Ishikawa (cell line): Measurements from ENCODE around the gene AGFG2.

Source experiments
- CEBPB ChIP-seq: IDR thresholded peaks from 2 replicates; pipeline ENCODE4 v1.6.1; 2012
- CREB1 ChIP-seq: IDR thresholded peaks from 2 replicates; pipeline ENCODE4 v1.6.1; 2012; ENCODE audit warnings: low read depth
- EGR1 ChIP-seq: IDR thresholded peaks from 2 replicates; pipeline ENCODE4 v1.6.1; 2012
- EP300 ChIP-seq: IDR thresholded peaks from 2 replicates; pipeline ENCODE4 v1.6.1; 2012; ENCODE audit warnings: borderline replicate concordance
- FOXM1 ChIP-seq: IDR thresholded peaks from 2 replicates; pipeline ENCODE4 v1.6.1; 2012; ENCODE audit warnings: low read depth, borderline replicate concordance
- NFIC ChIP-seq: IDR thresholded peaks from 2 replicates; pipeline ENCODE4 v1.6.1; 2012
- RAD21 ChIP-seq: IDR thresholded peaks from 2 replicates; pipeline ENCODE4 v1.6.1; 2012; ENCODE audit warnings: low read depth
- TAF1 ChIP-seq: IDR thresholded peaks from 2 replicates; pipeline ENCODE4 v1.6.1; 2012; ENCODE audit warnings: low read depth, mild to moderate bottlenecking
- TCF12 ChIP-seq: IDR thresholded peaks from 2 replicates; pipeline ENCODE4 v1.6.1; 2012; ENCODE audit warnings: low read depth
- TEAD4 ChIP-seq: IDR thresholded peaks from 2 replicates; pipeline ENCODE4 v1.6.1; 2012
- YY1 ChIP-seq: IDR thresholded peaks from 2 replicates; pipeline ENCODE4 v1.6.1; 2012; ENCODE audit warnings: low read depth
- ZBTB7A ChIP-seq: IDR thresholded peaks from 2 replicates; pipeline ENCODE4 v1.6.1; 2012; ENCODE audit warnings: low read depth
- TF ChIP-seq, protein P1 (sequence below): IDR thresholded peaks from 2 replicates; pipeline ENCODE4 v1.6.1; 2012
- TF ChIP-seq, protein P2 (sequence below): IDR thresholded peaks from 2 replicates; pipeline ENCODE4 v1.6.1; 2012
- TF ChIP-seq, protein P3 (sequence below): IDR thresholded peaks from 2 replicates; pipeline ENCODE4 v1.6.1; 2012; ENCODE audit warnings: low read depth, mild to moderate bottlenecking

Gene AGFG2

DNA sequence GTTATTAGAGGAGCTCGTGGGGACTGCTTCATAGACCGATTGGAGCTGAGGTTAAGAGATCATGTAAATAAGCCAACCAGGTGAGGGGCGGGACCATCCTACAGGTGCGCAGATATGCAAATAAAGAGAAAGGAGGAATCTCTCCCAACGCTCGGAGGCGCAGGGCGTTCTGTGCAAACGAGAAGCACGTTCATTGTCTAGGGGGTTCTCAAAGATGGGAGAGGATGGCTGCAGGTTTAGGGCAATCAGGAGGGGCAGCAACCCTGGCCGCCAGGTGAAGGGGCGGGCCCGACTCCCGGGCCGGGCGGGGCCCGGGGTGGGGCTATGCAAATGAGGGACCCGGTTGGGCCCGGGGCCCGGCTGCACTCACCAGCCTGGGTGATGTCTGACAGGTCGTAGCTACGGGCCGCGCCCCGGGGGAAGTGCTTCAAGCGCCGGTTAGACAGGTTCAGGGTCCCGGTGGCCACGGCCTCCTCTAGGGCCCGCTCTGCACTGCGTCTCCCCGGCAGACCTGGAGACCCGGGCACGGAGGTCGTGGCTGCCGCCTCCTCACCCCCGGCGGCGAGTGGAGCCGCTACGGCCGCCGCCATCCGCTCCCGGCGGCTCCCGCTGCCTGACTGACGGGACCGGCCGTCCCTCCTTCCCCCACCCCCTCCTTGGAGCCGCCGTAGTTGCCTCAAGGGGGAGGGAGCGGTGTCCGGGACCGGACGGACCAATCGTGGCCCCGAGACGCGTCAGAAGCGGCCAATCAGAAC, 46.7 kb downstream of the AGFG2 start, which contains the start of gene LRCH4:
LRCH4 (minus strand) TSS at position 619 of the 755 bp plus-strand sequence; CDS start at position 590, 29 bp downstream.
- TF ChIP-seq TCF12 (peak; percentile 73; the same call in 1 of the 2 replicates), TEAD4 (no peak), CREB1 (no peak), ZBTB7A (peak; percentile 45; the same call in 1 of the 2 replicates), EGR1 (peak; percentile 41; the same call in 1 of the 2 replicates), NFIC (0 out of 2 replicates have a peak, but pooled peaks have one; percentile 9), RAD21 (no peak), FOXM1 (peak; percentile 72), YY1 (peak; percentile 71), EP300 (peak; percentile 47; the same call in 1 of the 2 replicates), CEBPB (0 out of 2 replicates have a peak, but pooled peaks have one; percentile 3), TAF1 (peak; percentile 95)
- TF ChIP-seq, protein P1, sequence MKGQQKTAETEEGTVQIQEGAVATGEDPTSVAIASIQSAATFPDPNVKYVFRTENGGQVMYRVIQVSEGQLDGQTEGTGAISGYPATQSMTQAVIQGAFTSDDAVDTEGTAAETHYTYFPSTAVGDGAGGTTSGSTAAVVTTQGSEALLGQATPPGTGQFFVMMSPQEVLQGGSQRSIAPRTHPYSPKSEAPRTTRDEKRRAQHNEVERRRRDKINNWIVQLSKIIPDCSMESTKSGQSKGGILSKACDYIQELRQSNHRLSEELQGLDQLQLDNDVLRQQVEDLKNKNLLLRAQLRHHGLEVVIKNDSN, result peak; percentile 44; the same call in 1 of the 2 replicates
- TF ChIP-seq, protein P2, sequence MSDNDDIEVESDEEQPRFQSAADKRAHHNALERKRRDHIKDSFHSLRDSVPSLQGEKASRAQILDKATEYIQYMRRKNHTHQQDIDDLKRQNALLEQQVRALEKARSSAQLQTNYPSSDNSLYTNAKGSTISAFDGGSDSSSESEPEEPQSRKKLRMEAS, result no peak; the same call in 1 of the 2 replicates
- TF ChIP-seq, protein P3, sequence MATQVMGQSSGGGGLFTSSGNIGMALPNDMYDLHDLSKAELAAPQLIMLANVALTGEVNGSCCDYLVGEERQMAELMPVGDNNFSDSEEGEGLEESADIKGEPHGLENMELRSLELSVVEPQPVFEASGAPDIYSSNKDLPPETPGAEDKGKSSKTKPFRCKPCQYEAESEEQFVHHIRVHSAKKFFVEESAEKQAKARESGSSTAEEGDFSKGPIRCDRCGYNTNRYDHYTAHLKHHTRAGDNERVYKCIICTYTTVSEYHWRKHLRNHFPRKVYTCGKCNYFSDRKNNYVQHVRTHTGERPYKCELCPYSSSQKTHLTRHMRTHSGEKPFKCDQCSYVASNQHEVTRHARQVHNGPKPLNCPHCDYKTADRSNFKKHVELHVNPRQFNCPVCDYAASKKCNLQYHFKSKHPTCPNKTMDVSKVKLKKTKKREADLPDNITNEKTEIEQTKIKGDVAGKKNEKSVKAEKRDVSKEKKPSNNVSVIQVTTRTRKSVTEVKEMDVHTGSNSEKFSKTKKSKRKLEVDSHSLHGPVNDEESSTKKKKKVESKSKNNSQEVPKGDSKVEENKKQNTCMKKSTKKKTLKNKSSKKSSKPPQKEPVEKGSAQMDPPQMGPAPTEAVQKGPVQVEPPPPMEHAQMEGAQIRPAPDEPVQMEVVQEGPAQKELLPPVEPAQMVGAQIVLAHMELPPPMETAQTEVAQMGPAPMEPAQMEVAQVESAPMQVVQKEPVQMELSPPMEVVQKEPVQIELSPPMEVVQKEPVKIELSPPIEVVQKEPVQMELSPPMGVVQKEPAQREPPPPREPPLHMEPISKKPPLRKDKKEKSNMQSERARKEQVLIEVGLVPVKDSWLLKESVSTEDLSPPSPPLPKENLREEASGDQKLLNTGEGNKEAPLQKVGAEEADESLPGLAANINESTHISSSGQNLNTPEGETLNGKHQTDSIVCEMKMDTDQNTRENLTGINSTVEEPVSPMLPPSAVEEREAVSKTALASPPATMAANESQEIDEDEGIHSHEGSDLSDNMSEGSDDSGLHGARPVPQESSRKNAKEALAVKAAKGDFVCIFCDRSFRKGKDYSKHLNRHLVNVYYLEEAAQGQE, result 0 out of 2 replicates have a peak, but pooled peaks have one; percentile 18

DNA sequence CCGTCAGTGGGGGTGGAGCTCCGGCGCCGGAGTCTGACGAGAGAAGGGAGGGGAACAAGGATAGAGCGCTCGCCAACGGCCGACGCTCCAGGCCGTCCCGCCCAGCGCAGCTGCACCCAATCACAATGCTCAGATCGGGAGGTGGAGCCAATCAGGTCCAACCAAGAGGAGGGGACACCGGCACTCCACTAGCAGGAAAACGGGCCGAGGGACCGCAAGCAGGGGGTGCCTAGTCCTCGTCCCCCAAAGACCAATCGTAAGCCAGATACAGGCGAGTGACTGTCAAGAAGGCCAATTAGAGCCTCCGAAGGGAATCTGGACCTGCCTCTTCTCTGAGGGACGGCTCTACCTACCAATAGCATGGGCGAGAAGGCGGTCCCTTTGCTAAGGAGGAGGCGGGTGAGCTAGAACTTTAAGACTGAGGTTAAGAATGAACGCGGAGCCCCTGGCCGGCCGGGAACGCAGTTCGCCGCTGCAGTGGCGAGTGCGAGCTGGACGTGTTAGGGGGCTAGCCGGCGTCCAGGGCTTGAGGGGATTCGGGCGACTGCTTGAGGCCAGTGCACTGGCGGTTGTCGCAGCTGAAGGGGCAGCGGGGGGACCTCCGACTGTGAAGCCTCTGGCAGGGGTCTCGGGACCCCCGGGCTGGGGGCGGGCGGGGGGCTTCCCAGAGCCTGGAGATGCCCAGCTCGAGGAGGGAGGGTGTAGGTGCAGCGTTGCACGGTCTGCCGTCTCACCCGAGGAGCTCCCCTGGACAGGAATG, 47.4 kb downstream of the AGFG2 start, which contains the start of gene FBXO24:
FBXO24 (plus strand) TSS at position 63 of the 760 bp plus-strand sequence; CDS start at position 361, 298 bp downstream.
- TF ChIP-seq ZBTB7A, result peak; percentile 98
- peak; percentile 41 for TF ChIP-seq TAF1
- peak; percentile 50; the same call in 1 of the 2 replicates for TF ChIP-seq YY1
- TF ChIP-seq TCF12, result no peak

DNA sequence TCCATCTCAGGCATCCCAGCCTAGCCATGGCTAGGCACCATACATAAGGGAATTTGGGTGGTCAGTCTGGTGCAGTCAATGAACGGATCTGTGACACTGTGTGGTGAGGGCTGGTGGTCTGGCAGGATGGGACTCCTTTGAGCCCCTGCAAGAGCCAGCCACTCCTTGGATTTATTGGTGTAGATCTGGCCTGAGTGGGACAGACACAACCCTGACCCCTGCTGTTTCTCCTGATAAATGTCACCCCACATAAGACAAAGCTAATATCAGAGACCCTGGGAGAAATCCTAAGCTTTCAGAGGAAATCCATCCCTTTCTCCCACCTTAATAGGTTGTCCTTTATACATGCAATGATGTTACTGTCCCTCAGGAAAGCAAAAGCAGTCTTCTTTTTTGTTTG, 49.4 kb downstream of the AGFG2 start:
- no peak for TF ChIP-seq FOXM1
- TF ChIP-seq CEBPB, result no peak
- TF ChIP-seq TAF1, result no peak
- TF ChIP-seq, protein P1, result no peak
- TF ChIP-seq, protein P3, result no peak
- TF ChIP-seq EP300, result no peak
- no peak for TF ChIP-seq YY1
- no peak for TF ChIP-seq ZBTB7A
- TF ChIP-seq, protein P2, result no peak
- no peak for TF ChIP-seq TEAD4
- TF ChIP-seq CREB1, result no peak
- TF ChIP-seq NFIC, result no peak
- no peak for TF ChIP-seq EGR1

DNA sequence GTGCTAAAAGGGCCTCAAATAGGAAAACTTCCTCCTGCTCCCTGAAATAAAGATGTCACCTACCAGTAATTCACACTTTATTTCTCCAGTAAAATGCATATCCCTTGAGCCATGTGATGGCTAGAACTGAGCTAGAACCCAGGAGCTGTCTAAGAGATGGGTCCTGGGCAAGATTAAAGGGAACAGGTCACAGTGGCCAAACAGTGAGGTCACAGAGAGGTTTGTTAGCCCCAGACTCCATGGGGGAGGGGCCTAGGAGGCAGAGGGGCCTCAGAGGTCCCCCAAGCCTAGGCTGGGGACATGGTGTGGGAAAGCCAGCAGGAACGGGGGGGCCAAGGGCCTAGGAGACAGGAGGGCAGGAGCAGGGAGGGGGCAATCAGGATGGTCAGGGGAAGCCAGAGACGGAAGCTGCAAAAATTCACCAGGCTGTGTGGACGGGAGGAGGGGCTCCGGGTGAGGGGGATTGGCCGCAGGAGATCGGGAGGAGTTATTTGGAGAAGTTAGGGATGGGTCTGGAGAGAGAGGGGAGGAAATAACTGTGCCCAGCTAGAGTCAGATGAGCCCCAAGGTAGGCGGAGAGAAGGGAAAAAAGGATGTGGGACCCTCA, 50.4 kb downstream of the AGFG2 start:
- TF ChIP-seq EP300, result no peak
- TF ChIP-seq, protein P3, result no peak
- TF ChIP-seq, protein P1, result no peak
- no peak for TF ChIP-seq CEBPB
- TF ChIP-seq CREB1, result no peak
